Activated T-helper 17 cell treated with anti-CD3 and anti-CD28 coated beads, Interleukin-2, amount 50 U/mL, for 72 hours (primary cell): ENCODE results near the gene ANO9. TPM values are rescaled to one million over a fixed set of nuclear protein-coding genes. Genes with fewer than 3 reads are reported as not detected.

Experiments
- ATAC-seq: fragments of 150-1000 bp; cut with Tn5 transposase; replicated peaks from 2 replicates; pipeline ENCODE4 v1.10.0; 2021; ENCODE audit warnings: mild to moderate bottlenecking, moderate library complexity
- H3K27ac Mint-ChIP-seq: one replicate; pipeline ENCODE4 v1.8.0; 2022; ENCODE audit warnings: mixed read lengths
- H3K27me3 Mint-ChIP-seq: one replicate; pipeline ENCODE4 v1.8.0; 2022; ENCODE audit warnings: mixed read lengths
- H3K36me3 Mint-ChIP-seq: one replicate; pipeline ENCODE4 v1.8.0; 2022; ENCODE audit warnings: low read depth, mild to moderate bottlenecking, mixed read lengths
- H3K4me1 Mint-ChIP-seq: one replicate; pipeline ENCODE4 v1.8.0; 2022; ENCODE audit warnings: mixed read lengths
- H3K4me3 Mint-ChIP-seq: one replicate; pipeline ENCODE4 v1.8.0; 2022; ENCODE audit warnings: mild to moderate bottlenecking, mixed read lengths
- H3K9me3 Mint-ChIP-seq: one replicate; pipeline ENCODE4 v1.8.0; 2022; ENCODE audit warnings: mixed read lengths
- total RNA-seq, 2 donors: library from RNA; stranded (reverse); gene quantifications; one replicate each; pipeline ENCODE4 v1.2.3, GENCODE V29; 2022

The ANO9 gene
- total RNA-seq, 2 donors from 2014 or later: 36.0 to 119 TPM

DNA sequence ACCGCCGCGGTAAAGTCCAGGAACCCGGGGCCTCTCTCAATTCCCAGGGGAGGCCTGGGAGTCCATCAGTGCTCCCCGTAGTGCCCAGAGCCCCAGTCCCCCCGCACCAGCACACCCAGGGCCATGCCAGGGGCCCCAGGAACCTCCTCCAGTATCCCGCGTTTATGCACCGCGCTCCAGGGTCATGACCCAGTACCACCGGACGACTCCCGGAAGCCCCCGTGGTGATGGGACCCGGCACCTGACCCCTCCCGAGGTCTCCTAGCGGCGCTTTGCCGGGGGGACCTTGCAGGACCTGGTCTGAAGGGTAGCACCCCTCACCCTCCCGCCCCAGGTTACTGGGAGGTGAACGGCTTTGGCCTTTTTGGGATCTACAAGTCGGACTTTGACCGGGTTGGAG is 61.3 kb downstream of the ANO9 start:
- Mint-ChIP-seq H3K27me3 (peaks cover 3% of the 10 kb centered on the region), H3K4me3 (no peak overlapping the region), H3K4me1 (no peaks in the 10 kb centered on the region), H3K36me3 (no peaks in the 10 kb centered on the region), H3K27ac (no peak overlapping the region), H3K9me3 (no peaks in the 10 kb centered on the region)
- ATAC-seq: no peak

- no peak for ATAC-seq
- H3K27ac Mint-ChIP-seq: no peak overlapping the region
- H3K36me3 Mint-ChIP-seq: no peaks in the 10 kb centered on the region
- no peak overlapping the region for H3K4me3 Mint-ChIP-seq
- H3K9me3 Mint-ChIP-seq: no peaks in the 10 kb centered on the region
- peaks cover 3% of the 10 kb centered on the region for H3K27me3 Mint-ChIP-seq
- no peaks in the 10 kb centered on the region for H3K4me1 Mint-ChIP-seq
These were observed 61.7 kb downstream of the ANO9 start for GRCh38 chr11:380095-380480.

- Mint-ChIP-seq H3K4me3 (no peak overlapping the region), H3K36me3 (no peaks in the 10 kb centered on the region), H3K27ac (no peak overlapping the region), H3K27me3 (peaks cover 3% of the 10 kb centered on the region), H3K9me3 (no peaks in the 10 kb centered on the region), H3K4me1 (no peaks in the 10 kb centered on the region)
- ATAC-seq: no peak
These were observed 62.4 kb downstream of the ANO9 start for GRCh38 chr11:379205-380094.

DNA sequence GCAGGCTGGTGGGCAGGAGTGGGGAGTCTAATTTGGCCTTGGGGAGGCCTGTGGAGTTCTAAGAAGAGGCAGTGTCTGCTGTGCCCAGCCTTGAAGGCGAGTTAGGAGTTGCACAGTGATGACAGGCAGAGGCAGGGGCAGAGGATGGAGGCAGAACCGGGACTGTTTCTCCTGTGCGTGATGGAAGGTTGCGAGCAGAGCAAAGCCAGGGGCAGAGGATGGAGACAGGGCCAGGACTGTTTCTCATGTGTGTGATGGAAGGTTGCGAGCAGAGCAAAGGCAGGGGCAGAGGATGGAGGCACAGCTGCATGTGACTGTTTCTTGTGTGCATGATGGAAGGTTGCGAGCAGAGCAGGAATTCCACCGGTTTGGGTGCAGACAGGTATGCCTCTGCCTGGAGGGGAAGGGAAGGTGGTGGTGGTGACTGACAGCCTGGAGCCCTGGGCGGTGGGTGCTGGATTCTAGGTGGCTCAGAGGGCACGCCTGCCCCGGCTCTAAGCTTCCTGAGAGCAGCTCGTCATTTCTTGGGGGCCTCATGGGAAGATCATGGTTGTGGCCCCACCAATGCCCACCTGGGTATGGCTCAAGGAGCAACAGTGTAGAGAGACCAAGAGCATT is 63.8 kb downstream of the ANO9 start:
- Mint-ChIP-seq H3K9me3 (no peaks in the 10 kb centered on the region), H3K27ac (peak overlapping the region; percentile 13)
- no peak for ATAC-seq

GRCh38 chr11:377174-377865 is 64.5 kb downstream of the ANO9 start:
- no peaks in the 10 kb centered on the region for H3K4me1 Mint-ChIP-seq
- ATAC-seq: no peak
- H3K36me3 Mint-ChIP-seq: no peaks in the 10 kb centered on the region
- peaks cover 3% of the 10 kb centered on the region for H3K27me3 Mint-ChIP-seq
- no peak overlapping the region for H3K4me3 Mint-ChIP-seq
- peak overlapping the region; percentile 13 for H3K27ac Mint-ChIP-seq
- no peaks in the 10 kb centered on the region for H3K9me3 Mint-ChIP-seq

More for the DNA sequence above, 63.8 kb downstream of the ANO9 start:
- H3K4me1 Mint-ChIP-seq: no peaks in the 10 kb centered on the region
- H3K4me3 Mint-ChIP-seq: no peak overlapping the region
- H3K36me3 Mint-ChIP-seq: no peaks in the 10 kb centered on the region
- peaks cover 3% of the 10 kb centered on the region for H3K27me3 Mint-ChIP-seq

DNA sequence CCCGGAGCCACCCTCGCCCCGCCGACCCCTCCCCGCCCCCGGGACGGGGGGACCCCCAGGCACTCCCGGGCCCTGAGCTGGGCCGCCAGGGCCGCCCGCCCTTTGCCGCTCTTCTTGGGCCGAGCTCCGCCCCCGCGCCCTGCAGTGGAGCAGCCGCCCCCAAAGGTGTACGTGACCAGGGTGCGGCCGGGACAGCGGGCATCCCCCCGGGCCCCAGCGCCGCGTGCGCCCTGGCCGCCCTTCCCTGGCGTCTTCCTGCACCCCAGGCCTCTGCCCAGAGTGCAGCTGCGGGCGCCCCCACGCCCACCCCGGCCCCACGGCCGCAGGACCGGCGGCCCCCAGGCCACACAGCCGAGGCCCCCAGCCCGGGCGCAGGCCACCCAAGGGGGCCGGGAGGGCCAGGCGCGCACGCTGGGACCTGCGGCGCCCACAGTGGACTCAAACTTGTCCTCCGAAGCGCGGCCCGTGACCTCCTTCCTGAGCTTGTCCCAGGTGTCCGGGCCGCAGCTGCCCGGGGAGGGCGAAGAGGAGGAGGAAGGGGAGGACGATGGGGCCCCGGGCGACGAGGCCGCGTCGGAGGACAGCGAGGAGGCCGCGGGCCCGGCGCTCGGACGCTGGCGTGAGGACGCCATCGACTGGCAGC is 65.2 kb downstream of the ANO9 start:
- H3K27ac Mint-ChIP-seq: no peak overlapping the region
- no peaks in the 10 kb centered on the region for H3K4me1 Mint-ChIP-seq
- no peaks in the 10 kb centered on the region for H3K36me3 Mint-ChIP-seq
- no peak overlapping the region for H3K4me3 Mint-ChIP-seq
- no peaks in the 10 kb centered on the region for H3K27me3 Mint-ChIP-seq
- no peaks in the 10 kb centered on the region for H3K9me3 Mint-ChIP-seq
- ATAC-seq: no peak

- H3K27ac Mint-ChIP-seq: no peak overlapping the region
- no peaks in the 10 kb centered on the region for H3K27me3 Mint-ChIP-seq
- H3K4me3 Mint-ChIP-seq: no peak overlapping the region
- no peak for ATAC-seq
- no peaks in the 10 kb centered on the region for H3K36me3 Mint-ChIP-seq
- H3K9me3 Mint-ChIP-seq: no peaks in the 10 kb centered on the region
- H3K4me1 Mint-ChIP-seq: no peaks in the 10 kb centered on the region
These were observed 66.5 kb downstream of the ANO9 start for GRCh38 chr11:375065-376025.

DNA sequence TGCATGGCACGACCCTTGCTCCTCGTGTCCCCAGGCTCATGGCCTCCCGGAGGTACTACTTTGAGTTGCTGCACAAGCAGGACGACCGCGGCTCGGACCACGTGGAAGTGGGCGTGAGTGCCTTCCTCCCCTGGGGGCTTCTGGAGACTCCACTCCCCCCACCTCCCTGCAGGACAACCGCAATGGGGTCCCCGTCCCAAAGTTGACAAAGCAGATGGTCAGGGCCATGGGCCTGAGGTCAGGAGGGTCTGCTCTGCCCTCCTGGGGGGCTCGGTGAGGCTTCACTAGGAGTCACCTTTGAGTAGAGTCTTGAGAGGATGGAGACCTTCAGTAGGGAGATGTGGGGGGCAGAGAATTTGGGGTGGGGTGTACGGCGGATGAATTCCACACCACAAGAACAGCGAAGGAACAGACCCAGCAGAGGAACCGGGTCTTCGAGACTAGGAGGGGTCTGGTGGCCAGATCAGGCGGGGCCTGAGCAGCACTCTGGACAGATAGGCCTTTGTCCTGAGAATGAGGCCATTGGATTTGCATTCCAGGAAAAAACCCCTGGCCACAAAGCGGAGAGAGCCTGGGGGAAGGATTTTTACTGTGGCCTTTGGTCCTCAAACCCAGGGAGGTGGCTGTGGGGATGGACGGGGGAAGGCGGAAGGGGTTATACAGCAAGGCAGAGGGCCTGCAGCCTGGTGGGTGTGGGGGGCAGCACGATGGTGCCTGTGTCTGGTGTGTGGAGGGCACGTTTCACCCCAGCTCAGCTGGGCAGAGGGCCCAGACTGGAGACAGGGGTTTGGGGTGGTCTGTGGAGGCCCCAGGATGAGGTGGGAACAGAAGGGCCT is 67.9 kb downstream of the ANO9 start:
- H3K27me3 Mint-ChIP-seq: no peaks in the 10 kb centered on the region
- peak overlapping the region; percentile 76 for H3K27ac Mint-ChIP-seq
- no peaks in the 10 kb centered on the region for H3K9me3 Mint-ChIP-seq
- H3K4me1 Mint-ChIP-seq: no peaks in the 10 kb centered on the region
- H3K4me3 Mint-ChIP-seq: no peak overlapping the region
- ATAC-seq: no peak
- no peaks in the 10 kb centered on the region for H3K36me3 Mint-ChIP-seq

GRCh38 chr11:372809-373715 is 68.7 kb downstream of the ANO9 start:
- Mint-ChIP-seq H3K27ac (no peak overlapping the region), H3K4me1 (peaks cover 5% of the 10 kb centered on the region)
- no peak for ATAC-seq

DNA sequence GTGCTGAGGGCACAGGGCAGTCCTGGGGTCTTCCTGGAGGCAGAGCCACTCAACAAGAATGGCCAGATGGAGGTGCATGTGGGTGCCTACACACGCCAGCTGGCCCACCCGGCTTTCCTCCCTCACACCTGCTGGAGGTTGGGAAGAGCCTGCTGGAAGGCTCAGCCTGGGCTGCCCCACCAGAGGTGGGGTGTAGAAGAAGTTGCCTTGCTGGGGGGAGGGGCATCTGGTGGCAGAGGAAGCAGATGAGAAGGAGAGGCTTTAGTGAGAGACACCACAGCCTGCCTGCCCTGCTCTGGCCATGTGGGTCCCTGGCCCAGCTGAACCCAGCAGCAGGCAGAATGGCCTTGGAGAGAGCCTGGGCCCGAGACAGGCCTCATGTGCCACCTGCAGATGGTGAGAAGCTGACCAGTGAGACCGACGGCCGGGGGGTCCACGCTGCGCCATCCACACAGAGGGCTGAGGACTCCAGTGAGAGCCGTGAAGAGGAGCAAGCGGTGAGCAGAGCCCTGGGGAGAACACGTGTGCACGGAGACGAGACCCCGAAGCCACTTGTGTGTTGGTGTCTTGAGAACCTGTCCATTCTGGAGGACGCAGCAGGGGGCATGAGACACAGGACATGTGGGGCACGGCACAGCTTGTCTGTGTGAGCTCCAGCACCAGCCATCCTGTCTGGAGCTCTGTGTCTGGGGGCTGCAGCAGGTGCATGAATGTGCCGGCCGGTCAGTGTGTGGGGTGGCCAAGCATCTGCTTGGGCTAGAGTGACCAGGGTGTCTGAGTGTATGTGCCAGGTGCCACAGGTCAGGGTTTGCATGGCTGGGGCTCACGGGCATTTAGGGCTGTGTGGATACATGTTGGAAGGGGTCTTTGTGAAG is 69.9 kb downstream of the ANO9 start:
- H3K9me3 Mint-ChIP-seq: no peaks in the 10 kb centered on the region
- no peaks in the 10 kb centered on the region for H3K36me3 Mint-ChIP-seq
- no peak overlapping the region for H3K27ac Mint-ChIP-seq
- no peak for ATAC-seq
- H3K4me1 Mint-ChIP-seq: peaks cover 8% of the 10 kb centered on the region
- H3K27me3 Mint-ChIP-seq: peaks cover 14% of the 10 kb centered on the region
- H3K4me3 Mint-ChIP-seq: no peak overlapping the region

More at GRCh38 chr11:372809-373715, 68.7 kb downstream of the ANO9 start:
- H3K36me3 Mint-ChIP-seq: no peaks in the 10 kb centered on the region
- H3K9me3 Mint-ChIP-seq: no peaks in the 10 kb centered on the region
- peaks cover 7% of the 10 kb centered on the region for H3K27me3 Mint-ChIP-seq
- H3K4me3 Mint-ChIP-seq: no peak overlapping the region

DNA sequence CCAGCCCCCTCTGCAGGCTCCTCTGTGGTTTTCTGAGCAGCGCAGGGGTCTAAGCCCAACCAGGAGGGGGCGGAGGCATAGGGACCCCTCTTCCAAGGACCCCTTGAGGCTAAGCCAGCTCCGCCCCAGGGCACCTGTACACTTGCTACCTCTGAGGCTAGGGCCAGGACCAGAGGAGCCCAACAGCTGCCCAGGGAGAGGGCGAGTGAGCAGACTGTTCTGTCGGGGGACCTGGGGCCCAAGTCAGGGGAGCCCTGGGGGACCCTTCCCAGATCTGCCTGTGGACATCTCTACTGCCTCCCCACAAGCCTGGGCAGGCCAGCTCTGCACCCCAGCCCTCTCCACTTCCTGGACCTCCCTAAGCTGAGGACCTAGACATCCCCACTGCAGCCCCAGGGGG is 70.8 kb downstream of the ANO9 start:
- ATAC-seq: no peak
- Mint-ChIP-seq H3K4me3 (no peak overlapping the region), H3K4me1 (peaks cover 8% of the 10 kb centered on the region), H3K27ac (no peak overlapping the region), H3K9me3 (no peaks in the 10 kb centered on the region), H3K27me3 (peaks cover 14% of the 10 kb centered on the region), H3K36me3 (no peaks in the 10 kb centered on the region)
